H1 (cell line): Measurements from ENCODE around the gene ARMC9. TPM values are rescaled to one million over a fixed set of nuclear protein-coding genes. Genes with fewer than 3 reads are reported as not detected.

Source experiments
- CTCF ChIA-PET: fragments of 300-600 bp; sonication (Branson Sonifier 250); formaldehyde crosslinking; loops from one replicate; lab custom pipeline; 2021; ENCODE audit not compliant: partially characterized antibody; lab: Charles Lee
- POLR2A ChIA-PET: fragments of 300-600 bp; sonication (Branson Sonifier 250); formaldehyde crosslinking; loops from one replicate; lab custom pipeline; 2021; ENCODE audit warnings: inconsistent platforms; ENCODE audit not compliant: partially characterized antibody; lab: Charles Lee
- DNase-seq, 2 experiments: peaks; one replicate each; pipeline versions ENCODE4 v3.0.0 to v3.0.0-alpha.2; 2010 to 2022; ENCODE audit warnings: low spot score in 2 of 2, low read depth in 1 of 2, mixed read lengths in 1 of 2
- FAIRE-seq: peaks from 2 replicates; lab custom pipeline; 2011; peaks lifted over from hg19 to GRCh38; lab: Jason Lieb, UNC
- H2AFZ ChIP-seq: 2 replicates; pipeline ENCODE4 v1.8.1; 2012; ENCODE audit warnings: low read length, inconsistent platforms
- H2AK5ac ChIP-seq: 2 replicates; pipeline ENCODE4 v1.6.1; 2013; ENCODE audit warnings: low read depth, low read length
- H2BK120ac ChIP-seq: replicated peaks from 2 replicates; pipeline ENCODE3; 2013; ENCODE audit warnings: low read depth, low read length, inconsistent platforms
- H2BK12ac ChIP-seq: 2 replicates; pipeline ENCODE4 v1.6.1; 2013; ENCODE audit warnings: low read depth, low read length
- H2BK15ac ChIP-seq: 2 replicates; pipeline ENCODE4 v1.6.1; 2013; ENCODE audit warnings: low read length
- H2BK20ac ChIP-seq: 2 replicates; pipeline ENCODE4 v1.6.1; 2013; ENCODE audit warnings: low read length
- H2BK5ac ChIP-seq: 2 replicates; pipeline ENCODE4 v1.6.1; 2013; ENCODE audit warnings: low read depth, low read length
- H3K14ac ChIP-seq: 2 replicates; pipeline ENCODE4 v1.6.1; 2013; ENCODE audit warnings: inconsistent platforms; ENCODE audit not compliant: insufficient read length
- H3K18ac ChIP-seq: 2 replicates; pipeline ENCODE4 v1.6.1; 2013; ENCODE audit warnings: low read length; ENCODE audit errors: extremely low read depth
- H3K23ac ChIP-seq: 2 replicates; pipeline ENCODE4 v1.6.1; 2013; ENCODE audit warnings: inconsistent platforms; ENCODE audit not compliant: insufficient read length
- H3K23me2 ChIP-seq: 2 replicates; pipeline ENCODE4 v1.6.1; 2013; ENCODE audit warnings: low read depth, low read length
- H3K27ac ChIP-seq: 2 replicates; pipeline ENCODE4 v1.6.1; 2011; ENCODE audit warnings: low read depth, low read length, inconsistent platforms
- H3K27me3 ChIP-seq, 4 experiments: replicated peaks in 1 of 4; 1 replicate in 1 of 4; 2 replicates in 3 of 4; pipeline versions ENCODE4 v1.6.1 to v1.8.1; 2011 to 2013; ENCODE audit warnings: low read length in 3 of 4, mild to moderate bottlenecking in 3 of 4, inconsistent platforms in 2 of 4, mixed read lengths in 2 of 4, moderate library complexity in 1 of 4; ENCODE audit not compliant: control insufficient read depth in 3 of 4, insufficient read depth in 3 of 4; ENCODE audit errors: extremely low read depth in 1 of 4
- H3K36me3 ChIP-seq, 4 experiments: 2 replicates each; pipeline versions ENCODE4 v1.6.1 to v1.8.1; 2011 to 2013; ENCODE audit warnings: mild to moderate bottlenecking in 4 of 4, low read length in 3 of 4, moderate library complexity in 2 of 4, control low read depth in 1 of 4, inconsistent platforms in 1 of 4; ENCODE audit not compliant: insufficient read depth in 4 of 4, control insufficient read depth in 2 of 4
- H3K4ac ChIP-seq: replicated peaks from 2 replicates; pipeline ENCODE3; 2013; ENCODE audit warnings: low read length, low read depth, mixed read lengths, inconsistent platforms; ENCODE audit not compliant: insufficient read length
- H3K4me1 ChIP-seq, 4 experiments: replicated peaks in 1 of 4; 1 replicate in 1 of 4; 2 replicates in 3 of 4; pipeline versions ENCODE4 v1.6.1 to v1.8.1; 2011 to 2013; ENCODE audit warnings: low read length in 3 of 4, inconsistent platforms in 2 of 4, mixed read lengths in 1 of 4; ENCODE audit not compliant: insufficient read depth in 4 of 4, control insufficient read depth in 3 of 4
- H3K4me2 ChIP-seq, 2 experiments: 2 replicates each; pipeline versions ENCODE4 v1.6.1 to v1.8.1; 2011 to 2013; ENCODE audit warnings: low read depth in 2 of 2, low read length in 2 of 2, control low read depth in 1 of 2, inconsistent platforms in 1 of 2, mild to moderate bottlenecking in 1 of 2; ENCODE audit not compliant: insufficient read depth in 1 of 2
- H3K4me3 ChIP-seq, 4 experiments: fragments of 200-600, 300-600 bp in 1 of 4; sonication (generic), shearing (Covaris generic), sonication (Bioruptor Twin) in 1 of 4; 2 replicates each; pipeline versions ENCODE4 v1.5.1 to v1.8.1; 2011 to 2016; ENCODE audit warnings: low read length in 4 of 4, low read depth in 3 of 4, control low read depth in 2 of 4, inconsistent platforms in 2 of 4, mild to moderate bottlenecking in 2 of 4, mixed read lengths in 1 of 4, moderate library complexity in 1 of 4; ENCODE audit not compliant: insufficient read depth in 2 of 4; ENCODE audit errors: extremely low read depth in 1 of 4
- H3K56ac ChIP-seq: replicated peaks from 2 replicates; pipeline ENCODE3; 2013; ENCODE audit warnings: low read depth, mild to moderate bottlenecking, mixed read lengths, low read length, inconsistent platforms; ENCODE audit not compliant: insufficient read length
- H3K79me1 ChIP-seq: 2 replicates; pipeline ENCODE4 v1.6.1; 2013; ENCODE audit warnings: low read depth, low read length, control low read depth
- H3K79me2 ChIP-seq, 2 experiments: 2 replicates each; pipeline versions ENCODE4 v1.6.1 to v1.8.1; 2012 to 2013; ENCODE audit warnings: low read length in 2 of 2, mild to moderate bottlenecking in 2 of 2, inconsistent platforms in 1 of 2; ENCODE audit not compliant: insufficient read depth in 2 of 2, control insufficient read depth in 1 of 2
- H3K9ac ChIP-seq, 4 experiments: replicated peaks in 1 of 4; 1 replicate in 1 of 4; 2 replicates in 3 of 4; pipeline versions ENCODE4 v1.6.1 to v1.8.1; 2011 to 2013; ENCODE audit warnings: low read depth in 3 of 4, low read length in 3 of 4, control low read depth in 2 of 4, mild to moderate bottlenecking in 2 of 4, moderate library complexity in 2 of 4, inconsistent platforms in 1 of 4; ENCODE audit errors: extremely low read depth in 1 of 4
- H3K9me3 ChIP-seq, 2 experiments: 2 replicates each; pipeline versions ENCODE4 v1.6.1 to v1.8.1; 2012 to 2013; ENCODE audit warnings: mild to moderate bottlenecking in 2 of 2, moderate library complexity in 2 of 2, control low read depth in 1 of 2, inconsistent platforms in 1 of 2, low read depth in 1 of 2, low read length in 1 of 2, mixed read lengths in 1 of 2; ENCODE audit not compliant: insufficient read depth in 2 of 2
- H4K20me1 ChIP-seq, 2 experiments: replicated peaks in 1 of 2; 2 replicates each; pipeline versions ENCODE3 to v1.8.1; 2011 to 2013; ENCODE audit warnings: inconsistent platforms in 2 of 2, low read length in 2 of 2, mild to moderate bottlenecking in 1 of 2; ENCODE audit not compliant: insufficient read depth in 2 of 2, control insufficient read depth in 1 of 2
- H4K5ac ChIP-seq: 2 replicates; pipeline ENCODE4 v1.6.1; 2013; ENCODE audit warnings: low read length, low read depth, mixed read lengths, inconsistent platforms; ENCODE audit not compliant: insufficient read length
- H4K8ac ChIP-seq: 2 replicates; pipeline ENCODE4 v1.8.0; 2013; ENCODE audit warnings: mild to moderate bottlenecking, moderate library complexity, low read length, inconsistent platforms; ENCODE audit not compliant: insufficient read depth; ENCODE audit errors: extremely low read depth
- H4K91ac ChIP-seq: replicated peaks from 2 replicates; pipeline ENCODE3; 2013; ENCODE audit warnings: low read length, mixed read lengths, inconsistent platforms; ENCODE audit not compliant: insufficient read length
- BRCA1 ChIP-seq: IDR thresholded peaks from 2 replicates; pipeline ENCODE4 v1.6.1; 2012; ENCODE audit warnings: low read depth, low read length, improper control_type of control experiment
- CREB1 ChIP-seq: IDR thresholded peaks from 2 replicates; pipeline ENCODE4 v1.6.1; 2012; ENCODE audit warnings: inconsistent platforms
- CTBP2 ChIP-seq: IDR thresholded peaks from 2 replicates; pipeline ENCODE4 v1.7.0; 2011; ENCODE audit warnings: borderline replicate concordance, mild to moderate bottlenecking, moderate library complexity, mixed read lengths, low read length; ENCODE audit not compliant: insufficient read depth, insufficient read length
- EP300 ChIP-seq, 2 experiments: IDR thresholded peaks; 1 replicate in 1 of 2; 2 replicates in 1 of 2; pipeline ENCODE4 v1.6.1; 2011 to 2012; ENCODE audit warnings: low read depth in 2 of 2, low read length in 2 of 2, mild to moderate bottlenecking in 2 of 2, borderline replicate concordance in 1 of 2, inconsistent platforms in 1 of 2, moderate library complexity in 1 of 2
- GTF2F1 ChIP-seq: IDR thresholded peaks from 2 replicates; pipeline ENCODE4 v1.6.1; 2012; ENCODE audit warnings: low read depth, low read length, improper control_type of control experiment, borderline replicate concordance
- KDM1A ChIP-seq: fragments of 200-600, 300-600 bp; sonication (generic); IDR thresholded peaks from 2 replicates; pipeline ENCODE4 v1.7.1; 2016; ENCODE audit warnings: mild to moderate bottlenecking, low read length, borderline replicate concordance
- KDM4A ChIP-seq: IDR thresholded peaks from one replicate; pipeline ENCODE4 v1.7.1; 2012; ENCODE audit warnings: low read depth, mild to moderate bottlenecking, moderate library complexity, low read length, inconsistent platforms; ENCODE audit not compliant: severe bottlenecking
- POLR2A ChIP-seq, 2 experiments: IDR thresholded peaks; 1 replicate in 1 of 2; 2 replicates in 1 of 2; pipeline ENCODE4 v1.6.1; 2011; ENCODE audit warnings: low read depth in 2 of 2, low read length in 2 of 2, mild to moderate bottlenecking in 2 of 2; ENCODE audit errors: control extremely low read depth in 1 of 2
- POLR2AphosphoS5 ChIP-seq: IDR thresholded peaks from 2 replicates; pipeline ENCODE4 v1.6.1; 2011; ENCODE audit warnings: low read depth, low read length
- RXRA ChIP-seq: IDR thresholded peaks from 2 replicates; pipeline ENCODE4 v1.6.1; 2011; ENCODE audit warnings: low read depth, mild to moderate bottlenecking, low read length, moderate library complexity; ENCODE audit not compliant: insufficient read depth
- SP4 ChIP-seq: IDR thresholded peaks from 2 replicates; pipeline ENCODE4 v1.6.1; 2012; ENCODE audit warnings: low read length, inconsistent platforms
- TCF12 ChIP-seq: IDR thresholded peaks from 2 replicates; pipeline ENCODE4 v1.6.1; 2011; ENCODE audit warnings: low read depth, mild to moderate bottlenecking, low read length
- WGBS, 2 experiments: shearing (Covaris generic) in 1 of 2; methylation state at CpG; one replicate each; pipeline versions ENCODE4 v1.1.6 to v1.1.7; 2013 to 2015; ENCODE audit warnings: low lambda C conversion rate in 2 of 2, mixed read lengths in 2 of 2, inconsistent platforms in 1 of 2, low coverage in 1 of 2, missing lambda C conversion rate in 1 of 2; ENCODE audit not compliant: insufficient replicate concordance in 2 of 2, insufficient coverage in 1 of 2, insufficient read length in 1 of 2; ENCODE audit errors: extremely low coverage in 1 of 2, missing lambda C conversion rate in 1 of 2; 5-methylcytosine and 5-hydroxymethylcytosine counted together
- polyA plus RNA-seq, 7 experiments: library from polyadenylated mRNA; depleted of rRNA in 3 of 7; stranded (reverse) in 5 of 7; unstranded in 2 of 7; fragments of >200 nt in 5 of 7; fragments of 200-250 nt in 2 of 7; gene quantifications; 1 replicate in 5 of 7; 2 replicates in 1 of 7; 4 replicates in 1 of 7; pipeline versions ENCODE4 v1.2.1 to v1.2.3, GENCODE V29; 2011 to 2013; ENCODE audit warnings: missing spikeins in 2 of 7, mixed read lengths in 2 of 7
- total RNA-seq: library from RNA; stranded (reverse); fragmentation: NEBNext Ultra II Directional; extraction: Animal tissue kit (Norgen Biotek cat#: 25700); gene quantifications from 2 replicates; pipeline ENCODE4 v1.2.1, GENCODE V29; 2021

Gene ARMC9
- total and polyA plus RNA-seq, 2 of the 8 experiments (the other 6 are each of a cell fraction or from before 2014, with no cell fraction given): 23.2 to 36.1 TPM

DNA sequence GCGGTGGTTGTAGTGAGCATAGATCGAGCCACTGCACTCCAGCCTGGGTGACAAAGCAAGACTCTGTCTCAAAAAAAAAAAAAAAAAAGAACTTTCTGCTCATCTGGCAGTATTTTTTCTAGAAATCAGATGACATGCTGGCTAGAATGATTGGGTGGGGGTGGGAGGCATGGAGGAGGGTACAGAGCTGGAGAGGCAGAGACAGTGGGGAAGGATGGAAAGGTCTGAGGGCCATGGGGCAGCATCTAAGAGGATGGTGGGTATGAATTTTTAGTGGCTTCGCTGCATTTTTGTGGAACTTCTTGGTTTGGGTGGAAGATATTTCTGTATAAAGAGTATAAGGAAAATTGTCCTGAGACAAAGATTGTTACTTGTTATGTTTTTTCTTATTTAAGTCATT lies 23.3 kb downstream of the ARMC9 start:
- CTCF ChIA-PET: interaction anchor here (12.5 kb wide), 1 partner anchor 184 kb away, joined by 218 read pairs; no protein-coding TSS in a partner anchor
- no peak overlapping the region for H4K5ac ChIP-seq

More for the DNA sequence above, 23.3 kb downstream of the ARMC9 start:
- Histone ChIP-seq H3K4me3 (no peak overlapping the region), H3K27ac (no peak overlapping the region), H3K4me1 (no peaks in the 10 kb centered on the region; a peak in 1 of 7 replicates), H2BK5ac (no peak overlapping the region), H3K14ac (no peak overlapping the region), H2BK120ac (no peak overlapping the region), H3K9ac (no peak overlapping the region), H4K8ac (no peak overlapping the region), H3K4me2 (no peak overlapping the region), H2BK20ac (no peak overlapping the region), H2AFZ (no peak overlapping the region), H2BK15ac (no peak overlapping the region), H4K20me1 (no peaks in the 10 kb centered on the region), H3K56ac (no peak overlapping the region), H4K91ac (no peak overlapping the region), H3K18ac (no peak overlapping the region), H2AK5ac (no peak overlapping the region), H2BK12ac (no peak overlapping the region), H3K36me3 (peaks cover 0 to 22% (median 10%) of the 10 kb centered on the region in 4 experiments; a peak in 4 of 8 replicates), H3K4ac (no peak overlapping the region), H3K9me3 (no peaks in the 10 kb centered on the region), H3K27me3 (no peaks in the 10 kb centered on the region), H3K23me2 (no peaks in the 10 kb centered on the region), H3K79me1 (no peaks in the 10 kb centered on the region), H3K23ac (no peak overlapping the region), H3K79me2 (no peaks in the 10 kb centered on the region)
- DNase-seq: no peak
- FAIRE-seq: no peak
- WGBS, 2 experiments: 86% methylated on average over 3 of the region's 3 CpGs; no CpG with 5 or more reads in 1 of the 2 experiments
- TF ChIP-seq KDM4A (no peak), TCF12 (no peak), SP4 (no peak), CREB1 (no peak), RXRA (no peak), POLR2A (IDR thresholded peaks at IDR 0.05; ENCODE audit: control extremely low read depth in 1 of 2, low read depth in 2 of 2, low read length in 2 of 2) (no peak), BRCA1 (no peak), KDM1A (no peak), GTF2F1 (no peak), EP300 (IDR thresholded peaks at IDR 0.05; ENCODE audit: borderline replicate concordance in 1 of 2, low read depth in 2 of 2, low read length in 2 of 2) (no peak), POLR2AphosphoS5 (no peak), CTBP2 (no peak)
- POLR2A ChIA-PET: no interaction called here
